ENCODE data around the gene NTF4.

Gene NTF4, protein sequence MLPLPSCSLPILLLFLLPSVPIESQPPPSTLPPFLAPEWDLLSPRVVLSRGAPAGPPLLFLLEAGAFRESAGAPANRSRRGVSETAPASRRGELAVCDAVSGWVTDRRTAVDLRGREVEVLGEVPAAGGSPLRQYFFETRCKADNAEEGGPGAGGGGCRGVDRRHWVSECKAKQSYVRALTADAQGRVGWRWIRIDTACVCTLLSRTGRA

DNA sequence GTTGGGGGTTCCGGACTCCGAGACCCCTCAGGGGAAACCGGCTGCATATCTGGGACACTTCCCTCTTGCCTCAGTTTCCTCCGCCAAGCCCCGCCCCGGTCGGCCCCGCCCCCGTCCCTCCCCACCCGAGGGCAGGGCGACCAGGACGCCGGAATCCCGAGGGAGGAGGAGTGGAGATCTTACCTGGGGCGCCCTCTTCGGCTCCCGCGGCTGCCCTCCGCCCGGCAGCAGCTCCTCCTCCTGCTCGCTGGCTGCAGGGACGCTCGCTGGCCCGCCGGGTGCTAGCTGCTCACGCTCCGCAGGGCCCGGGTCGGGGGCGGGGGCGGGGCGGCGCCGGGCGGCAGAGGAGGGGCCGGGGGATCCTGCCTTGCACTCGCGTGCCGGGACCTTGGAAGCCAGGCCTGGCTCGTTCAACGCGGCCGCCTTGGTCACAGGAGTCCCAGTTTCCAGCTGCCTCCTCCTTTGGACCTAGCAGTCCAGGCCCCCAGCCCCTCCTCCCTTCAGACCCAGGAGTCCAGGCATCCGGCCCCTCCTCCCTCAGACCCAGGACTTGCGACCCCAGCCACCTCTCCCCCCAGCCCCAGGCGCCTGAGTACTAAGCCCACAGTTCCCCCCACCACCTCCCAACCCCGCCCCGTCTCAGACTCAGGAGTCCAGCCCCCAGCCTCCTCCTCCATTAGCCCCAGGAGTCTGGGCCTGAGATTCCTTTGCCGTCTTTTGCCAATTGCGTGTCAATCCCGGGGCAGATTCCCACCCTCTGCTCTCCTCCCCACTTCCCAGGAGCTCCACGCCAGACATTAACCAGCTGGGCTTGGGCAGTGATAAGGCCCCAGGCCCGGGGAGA, at the start of gene NTF4:
Gene NTF4 (minus strand): TSS at position 51 of the 844 bp plus-strand sequence. CDS start 2,821 bp downstream, outside the sequence.
- H3K4me3 ChIP-seq (ENCODE audit: low read depth, low read length) = peak within 1 kb of the TSS; percentile 29
- H3K27me3 ChIP-seq (replicated peaks) = peaks cover 8% of the 10 kb centered on the region
- in situ Hi-C loops (cut with HindIII; ENCODE audit: low pct_ligation_motif_present, low sequenced_read_pairs) = no loop called here
- no peak within 1 kb of the TSS for H3K27ac ChIP-seq
- TF ChIP-seq, protein P1, sequence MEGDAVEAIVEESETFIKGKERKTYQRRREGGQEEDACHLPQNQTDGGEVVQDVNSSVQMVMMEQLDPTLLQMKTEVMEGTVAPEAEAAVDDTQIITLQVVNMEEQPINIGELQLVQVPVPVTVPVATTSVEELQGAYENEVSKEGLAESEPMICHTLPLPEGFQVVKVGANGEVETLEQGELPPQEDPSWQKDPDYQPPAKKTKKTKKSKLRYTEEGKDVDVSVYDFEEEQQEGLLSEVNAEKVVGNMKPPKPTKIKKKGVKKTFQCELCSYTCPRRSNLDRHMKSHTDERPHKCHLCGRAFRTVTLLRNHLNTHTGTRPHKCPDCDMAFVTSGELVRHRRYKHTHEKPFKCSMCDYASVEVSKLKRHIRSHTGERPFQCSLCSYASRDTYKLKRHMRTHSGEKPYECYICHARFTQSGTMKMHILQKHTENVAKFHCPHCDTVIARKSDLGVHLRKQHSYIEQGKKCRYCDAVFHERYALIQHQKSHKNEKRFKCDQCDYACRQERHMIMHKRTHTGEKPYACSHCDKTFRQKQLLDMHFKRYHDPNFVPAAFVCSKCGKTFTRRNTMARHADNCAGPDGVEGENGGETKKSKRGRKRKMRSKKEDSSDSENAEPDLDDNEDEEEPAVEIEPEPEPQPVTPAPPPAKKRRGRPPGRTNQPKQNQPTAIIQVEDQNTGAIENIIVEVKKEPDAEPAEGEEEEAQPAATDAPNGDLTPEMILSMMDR (IDR thresholded peaks at IDR 0.05; ENCODE audit: low read depth, low read length, missing control alignments) = no peak
- DNase-seq = no peak
- no peaks in the 10 kb centered on the region for H3K36me3 ChIP-seq (replicated peaks)

DNA sequence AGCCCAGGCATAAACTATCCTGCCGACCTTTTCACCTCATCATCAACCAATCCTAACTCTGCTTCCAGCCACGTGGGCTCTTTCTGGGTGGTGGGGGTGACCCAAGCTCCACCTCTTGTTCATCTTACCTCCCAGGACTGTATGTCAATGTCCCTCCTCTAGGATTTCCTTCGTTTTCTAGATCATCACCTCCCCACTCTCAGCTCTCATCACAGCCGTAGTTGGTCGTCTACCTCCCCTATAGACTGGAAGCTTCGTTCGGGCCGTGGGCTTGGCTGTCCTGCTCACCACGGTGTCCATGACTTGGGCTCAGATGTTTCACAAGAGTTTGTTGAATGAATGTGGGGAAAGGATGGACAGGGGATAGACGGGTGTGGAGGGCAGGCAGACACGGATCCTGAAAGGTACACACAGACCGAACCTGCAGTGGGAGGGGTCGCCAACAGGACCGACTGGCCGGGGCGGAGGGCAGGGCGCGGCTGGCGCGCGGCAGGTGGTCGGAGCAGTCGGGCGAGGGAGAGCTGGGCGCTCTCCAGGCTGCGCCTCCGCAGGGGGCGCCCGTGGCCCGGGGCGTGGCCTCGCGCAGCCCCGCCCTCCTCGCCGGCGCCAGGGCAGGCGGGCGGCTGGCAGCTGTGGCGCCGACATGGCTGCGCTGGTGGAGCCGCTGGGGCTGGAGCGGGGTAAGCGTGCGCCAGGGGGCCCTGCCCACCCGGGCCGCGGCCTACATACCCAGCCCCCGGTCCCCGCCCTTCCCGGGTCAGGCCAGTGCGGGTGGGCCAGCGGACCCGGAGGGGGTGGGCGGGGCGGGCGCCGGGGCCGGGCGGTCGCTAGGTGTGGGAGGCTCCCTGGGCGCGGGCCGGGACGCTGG, 49.4 kb upstream of the NTF4 start, which contains the start of gene LIN7B:
Gene LIN7B (plus strand): TSS at position 609 of the 868 bp plus-strand sequence. CDS start 35 bp downstream, at position 644.
- Histone ChIP-seq H3K27me3 (replicated peaks) (no peaks in the 10 kb centered on the region), H3K4me3 (ENCODE audit: low read depth, low read length) (peak within 1 kb of the TSS; percentile 73), H3K36me3 (replicated peaks) (peaks cover 6% of the 10 kb centered on the region), H3K27ac (no peak within 1 kb of the TSS)
- in situ Hi-C loops (cut with HindIII; ENCODE audit: low pct_ligation_motif_present, low sequenced_read_pairs) = no loop called here
- DNase-seq = peak; percentile 17
- TF ChIP-seq, protein P1 (IDR thresholded peaks at IDR 0.05; ENCODE audit: low read depth, low read length, missing control alignments) = peak; percentile 25

DNA sequence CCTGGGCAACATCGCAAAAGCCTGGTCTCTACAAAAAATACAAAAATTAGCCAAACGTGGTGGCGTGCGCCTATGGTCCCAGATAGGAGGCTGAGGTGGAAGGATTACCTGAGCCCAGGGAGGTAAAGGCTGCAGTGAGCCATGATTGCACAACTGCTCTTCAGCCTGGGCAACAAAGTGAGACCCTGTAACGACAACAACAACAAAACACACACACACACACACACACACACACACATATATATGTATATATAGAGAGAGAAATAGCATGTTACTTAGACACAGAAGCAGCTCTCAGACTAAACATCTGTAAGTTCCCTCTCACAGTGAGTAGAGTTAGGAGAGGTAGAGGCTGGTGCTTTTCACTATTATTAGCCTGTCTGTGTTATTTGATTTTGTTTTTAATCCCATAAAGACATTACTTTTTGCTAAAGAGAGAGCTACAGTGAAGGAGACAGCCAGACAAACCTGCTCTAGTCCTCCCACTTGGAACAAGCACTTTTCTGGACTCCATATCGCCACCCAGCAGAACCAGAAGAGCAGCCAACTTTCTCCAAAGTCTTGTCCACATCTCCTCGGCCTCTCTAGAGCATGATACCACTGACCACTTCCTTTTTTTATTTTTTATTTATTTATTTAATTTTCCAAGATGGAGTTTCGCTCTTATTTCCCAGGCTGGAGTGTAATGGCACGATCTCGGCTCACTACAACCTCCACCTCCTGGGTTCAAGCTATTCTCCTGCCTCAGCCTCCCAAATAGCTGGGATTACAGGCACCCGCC, 46.8 kb upstream of the NTF4 start:
- TF ChIP-seq, protein P1 (IDR thresholded peaks at IDR 0.05; ENCODE audit: low read depth, low read length, missing control alignments) = no peak
- Histone ChIP-seq H3K36me3 (replicated peaks) (peaks cover 32% of the 10 kb centered on the region), H3K27ac (no peak overlapping the region), H3K4me3 (ENCODE audit: low read depth, low read length) (no peak overlapping the region), H3K27me3 (replicated peaks) (no peaks in the 10 kb centered on the region)
- in situ Hi-C loops (cut with HindIII; ENCODE audit: low pct_ligation_motif_present, low sequenced_read_pairs) = no loop called here
- no peak for DNase-seq

DNA sequence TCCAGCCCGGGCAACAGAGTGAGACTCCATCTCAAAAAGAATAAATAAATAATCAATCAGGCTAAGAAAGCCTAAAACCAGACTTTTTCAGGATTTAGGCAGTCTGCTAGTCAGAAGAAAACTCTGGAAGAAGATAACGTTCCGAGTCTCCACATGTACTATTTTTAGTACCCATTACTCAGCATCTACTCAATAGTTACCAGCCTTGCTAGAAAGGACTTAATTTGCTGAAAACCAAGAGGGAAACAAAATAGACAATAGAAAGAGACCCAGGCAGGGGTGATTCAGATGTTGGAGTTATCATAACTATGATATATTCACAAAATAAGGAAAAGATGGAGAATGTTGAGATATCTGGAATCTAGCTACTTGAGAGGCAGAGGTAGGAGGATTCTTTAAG, 45.9 kb upstream of the NTF4 start:
- no peak overlapping the region for H3K27ac ChIP-seq
- H3K27me3 ChIP-seq (replicated peaks) = no peaks in the 10 kb centered on the region
- TF ChIP-seq, protein P1 (IDR thresholded peaks at IDR 0.05; ENCODE audit: low read depth, low read length, missing control alignments) = no peak
- in situ Hi-C loops (cut with HindIII; ENCODE audit: low pct_ligation_motif_present, low sequenced_read_pairs) = no loop called here
- H3K4me3 ChIP-seq (ENCODE audit: low read depth, low read length) = no peak overlapping the region
- DNase-seq = peak; percentile 15
- peaks cover 41% of the 10 kb centered on the region for H3K36me3 ChIP-seq (replicated peaks)
